Neural cell (in vitro differentiated cells): ENCODE measurements around the gene LTN1. TPM values are rescaled to one million over a fixed set of nuclear protein-coding genes. Genes with fewer than 3 reads are reported as not detected.

ENCODE experiments used
- H2AFZ ChIP-seq: fragments of 200-600, 300-800 bp; sonication (generic), shearing (Covaris generic); 2 replicates; pipeline ENCODE4 v1.6.0; 2014; ENCODE audit warnings: low read depth, mild to moderate bottlenecking, antibody characterized with exemption, low read length, moderate library complexity
- H3F3A ChIP-seq: fragments of 200-600 bp; shearing (Covaris generic); 2 replicates; pipeline ENCODE4 v1.6.1; 2016; ENCODE audit warnings: mild to moderate bottlenecking, moderate library complexity, mixed read lengths, antibody characterized with exemption, low read length; ENCODE audit not compliant: insufficient read depth, poor library complexity, severe bottlenecking
- H3K27ac ChIP-seq: fragments of 200-600, 300-800 bp; sonication (generic), shearing (Covaris generic); 2 replicates; pipeline ENCODE4 v1.5.1; 2014; ENCODE audit warnings: mild to moderate bottlenecking, low read length, moderate library complexity
- H3K27me3 ChIP-seq: fragments of 300-800, 200-600 bp; sonication (generic), shearing (Covaris generic); 2 replicates; pipeline ENCODE4 v1.6.0; 2014; ENCODE audit warnings: mild to moderate bottlenecking, low read depth, low read length, moderate library complexity; ENCODE audit not compliant: insufficient read depth
- H3K36me3 ChIP-seq: fragments of 300-800, 200-600 bp; sonication (generic), shearing (Covaris generic); 2 replicates; pipeline ENCODE4 v1.5.1; 2014; ENCODE audit warnings: mild to moderate bottlenecking, antibody characterized with exemption, low read length, moderate library complexity; ENCODE audit not compliant: insufficient read depth
- H3K4me2 ChIP-seq: fragments of 300-800, 200-600 bp; sonication (generic), shearing (Covaris generic); 2 replicates; pipeline ENCODE4 v1.6.0; 2014; ENCODE audit warnings: mild to moderate bottlenecking, low read length
- H3K4me3 ChIP-seq: fragments of 300-800, 200-600 bp; sonication (generic), shearing (Covaris generic); 2 replicates; pipeline ENCODE4 v1.5.1; 2014; ENCODE audit warnings: mild to moderate bottlenecking, low read length, moderate library complexity
- H3K79me2 ChIP-seq: fragments of 200-600 bp; shearing (Covaris generic); replicated peaks from 2 replicates; pipeline ENCODE4 v1.6.0; 2014; ENCODE audit warnings: mild to moderate bottlenecking, low read length, moderate library complexity; ENCODE audit not compliant: insufficient read depth
- H3K9ac ChIP-seq: fragments of 300-800, 200-600 bp; sonication (generic), shearing (Covaris generic); 2 replicates; pipeline ENCODE4 v1.6.1; 2016; ENCODE audit warnings: mild to moderate bottlenecking, low read length, mixed read lengths
- H3K9me2 ChIP-seq: fragments of 200-600 bp; shearing (Covaris generic); 2 replicates; pipeline ENCODE4 v1.6.1; 2016; ENCODE audit warnings: mild to moderate bottlenecking, low read length, mixed read lengths; ENCODE audit not compliant: insufficient read depth
- H3K9me3 ChIP-seq: fragments of 200-600, 300-800 bp; sonication (generic), shearing (Covaris generic); 2 replicates; pipeline ENCODE4 v1.6.1; 2016; ENCODE audit warnings: mild to moderate bottlenecking, mixed run types, low read length, moderate library complexity, mixed read lengths
- H4K20me1 ChIP-seq: fragments of 200-600 bp; shearing (Covaris generic); 2 replicates; pipeline ENCODE4 v1.6.1; 2016; ENCODE audit warnings: mild to moderate bottlenecking, mixed run types; ENCODE audit not compliant: insufficient read depth
- CTCF ChIP-seq: fragments of 450-650 bp; IDR thresholded peaks from 2 replicates; pipeline ENCODE4 v1.5.1; 2014; ENCODE audit warnings: antibody characterized with exemption, mild to moderate bottlenecking, moderate library complexity; ENCODE audit not compliant: poor library complexity, severe bottlenecking
- EP300 ChIP-seq: fragments of 450-650 bp; conservative IDR thresholded peaks from 2 replicates; pipeline ENCODE4 v1.6.1; 2014; ENCODE audit warnings: antibody characterized with exemption, mild to moderate bottlenecking, moderate library complexity; ENCODE audit not compliant: poor library complexity, severe bottlenecking
- EZH2 ChIP-seq: fragments of 200-600, 300-800 bp; shearing (Covaris generic), sonication (generic); IDR thresholded peaks from 2 replicates; pipeline ENCODE4 v1.6.1; 2014; ENCODE audit warnings: antibody characterized with exemption, low read length, borderline replicate concordance, mild to moderate bottlenecking; ENCODE audit not compliant: insufficient read depth, poor library complexity, severe bottlenecking
- MXI1 ChIP-seq: fragments of 450-650 bp; conservative IDR thresholded peaks from 2 replicates; pipeline ENCODE4 v1.6.1; 2014; ENCODE audit warnings: antibody characterized with exemption, mild to moderate bottlenecking; ENCODE audit not compliant: poor library complexity, severe bottlenecking
- POLR2AphosphoS5 ChIP-seq: IDR thresholded peaks from 2 replicates; pipeline ENCODE4 v1.6.1; 2012
- RAD21 ChIP-seq: fragments of 450-650 bp; conservative IDR thresholded peaks from 2 replicates; pipeline ENCODE4 v1.6.1; 2014; ENCODE audit warnings: antibody characterized with exemption, mild to moderate bottlenecking, moderate library complexity
- REST ChIP-seq: IDR thresholded peaks from 2 replicates; pipeline ENCODE4 v1.6.1; 2012; ENCODE audit warnings: borderline replicate concordance
- SMC3 ChIP-seq: fragments of 450-650 bp; conservative IDR thresholded peaks from 2 replicates; pipeline ENCODE4 v1.6.1; 2014; ENCODE audit warnings: antibody characterized with exemption, mild to moderate bottlenecking, moderate library complexity; ENCODE audit not compliant: poor library complexity
- TAF1 ChIP-seq: IDR thresholded peaks from 2 replicates; pipeline ENCODE4 v1.6.1; 2012; ENCODE audit warnings: low read depth
- polyA plus RNA-seq: library from polyadenylated mRNA; depleted of rRNA; stranded (reverse); fragments of >200 nt; gene quantifications from 2 replicates; pipeline ENCODE4 v1.2.3, GENCODE V29; 2014

Gene LTN1
- polyA plus RNA-seq, 1 donor from 2014 or later, result 62.1 TPM

- Histone ChIP-seq H3K4me3 (no peak overlapping the region), H2AFZ (no peak overlapping the region), H3K9ac (no peak overlapping the region), H3K27ac (no peak overlapping the region), H3K79me2 (no peaks in the 10 kb centered on the region), H3K9me3 (no peaks in the 10 kb centered on the region), H4K20me1 (no peaks in the 10 kb centered on the region), H3K36me3 (no peaks in the 10 kb centered on the region), H3K27me3 (no peaks in the 10 kb centered on the region), H3K4me2 (no peak overlapping the region), H3K9me2 (no peaks in the 10 kb centered on the region), H3F3A (no peaks in the 10 kb centered on the region)
- no peak for TF ChIP-seq RAD21
- TF ChIP-seq MXI1, result no peak
- no peak for TF ChIP-seq SMC3
- TF ChIP-seq CTCF, result no peak
- no peak for TF ChIP-seq POLR2AphosphoS5
- TF ChIP-seq EZH2, result no peak
- no peak for TF ChIP-seq EP300
- no peak for TF ChIP-seq REST
- TF ChIP-seq TAF1, result no peak
These were observed 110.3 kb downstream of the LTN1 start for GRCh38 chr21:28882345-28882744.

Other genes starting within 250 kb of the LTN1 start
- gene RWDD2B, start 26.5 kb upstream of the LTN1 start, polyA plus RNA-seq, result 4.6 and 5.8 TPM in 2 replicates
- 33.1 and 38.5 TPM in 2 replicates for gene USP16, start 31.8 kb upstream of the LTN1 start, polyA plus RNA-seq
- gene CCT8, start 80.8 kb upstream of the LTN1 start, polyA plus RNA-seq, result 249 and 259 TPM in 2 replicates
- gene MAP3K7CL, start 137.8 kb upstream of the LTN1 start, polyA plus RNA-seq, result not detected in 2 replicates